Suppressor macrophage (primary cell): ENCODE data around the gene TMEM82.

Experiments
- DNase-seq, 4 experiments: peaks; one replicate each; pipeline ENCODE4 v3.0.0-alpha.2; 2020 to 2022

TMEM82 gene

DNA sequence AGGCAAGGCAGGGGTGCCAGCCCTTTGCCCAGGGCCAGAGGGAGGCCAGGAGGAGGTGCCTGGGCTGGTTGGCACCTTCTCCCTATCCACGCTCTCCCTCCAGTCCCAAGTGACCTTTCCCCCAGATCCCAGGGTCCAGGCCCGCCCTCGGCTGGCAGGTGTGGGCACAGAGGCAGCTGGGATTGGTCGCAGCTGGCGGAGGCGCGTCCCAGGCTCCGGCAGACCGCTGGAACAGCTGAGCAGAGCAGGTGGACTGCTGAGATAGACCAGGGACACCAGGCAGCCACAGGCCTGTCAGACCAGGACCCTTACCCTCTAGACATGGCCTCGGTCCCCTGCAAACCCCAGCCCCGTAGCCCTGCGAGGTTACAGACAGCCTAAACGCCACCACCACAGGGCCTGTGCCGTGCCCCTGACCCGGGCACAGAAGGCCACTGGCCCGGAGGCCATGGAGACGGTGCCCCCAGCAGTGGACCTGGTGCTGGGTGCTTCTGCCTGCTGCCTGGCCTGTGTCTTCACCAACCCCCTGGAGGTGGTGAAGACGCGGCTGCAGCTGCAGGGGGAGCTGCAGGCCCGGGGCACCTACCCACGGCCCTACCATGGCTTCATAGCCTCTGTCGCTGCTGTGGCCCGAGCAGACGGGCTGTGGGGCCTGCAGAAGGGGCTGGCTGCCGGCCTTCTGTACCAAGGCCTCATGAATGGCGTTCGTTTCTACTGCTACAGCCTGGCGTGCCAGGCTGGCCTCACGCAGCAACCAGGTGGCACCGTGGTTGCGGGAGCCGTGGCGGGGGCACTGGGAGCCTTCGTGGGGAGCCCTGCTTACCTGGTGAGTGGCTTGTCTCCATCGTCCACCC is 6.0 kb upstream of the TMEM82 start, which contains the start of gene SLC25A34:
TSS of gene SLC25A34 (plus strand) at position 221 of the 854 bp plus-strand sequence. CDS start at position 449, 228 bp downstream.
- DNase-seq, result no peak

DNA sequence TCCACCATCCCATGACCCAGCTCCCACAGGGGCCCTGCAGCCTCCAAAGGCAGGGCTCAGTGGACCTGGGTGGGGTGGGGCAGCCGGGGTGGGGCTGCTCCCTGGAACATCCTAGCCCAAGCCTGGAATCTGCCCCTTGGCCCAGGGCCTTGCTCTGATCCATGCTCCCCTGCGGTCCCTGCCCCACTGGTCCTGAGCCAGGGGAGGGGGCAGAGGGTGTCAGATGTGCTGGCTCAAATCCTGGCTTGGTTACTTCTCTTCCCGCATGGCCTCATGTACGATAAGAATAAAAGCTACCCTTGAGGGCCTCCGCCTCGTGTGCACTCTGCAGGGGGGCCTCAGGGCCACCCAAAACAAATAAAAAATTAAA is 5.4 kb upstream of the TMEM82 start:
- DNase-seq, result no peak

- no peak for DNase-seq
Measured at GRCh38 chr1:15737324-15738319, 4.7 kb upstream of the TMEM82 start.

DNA sequence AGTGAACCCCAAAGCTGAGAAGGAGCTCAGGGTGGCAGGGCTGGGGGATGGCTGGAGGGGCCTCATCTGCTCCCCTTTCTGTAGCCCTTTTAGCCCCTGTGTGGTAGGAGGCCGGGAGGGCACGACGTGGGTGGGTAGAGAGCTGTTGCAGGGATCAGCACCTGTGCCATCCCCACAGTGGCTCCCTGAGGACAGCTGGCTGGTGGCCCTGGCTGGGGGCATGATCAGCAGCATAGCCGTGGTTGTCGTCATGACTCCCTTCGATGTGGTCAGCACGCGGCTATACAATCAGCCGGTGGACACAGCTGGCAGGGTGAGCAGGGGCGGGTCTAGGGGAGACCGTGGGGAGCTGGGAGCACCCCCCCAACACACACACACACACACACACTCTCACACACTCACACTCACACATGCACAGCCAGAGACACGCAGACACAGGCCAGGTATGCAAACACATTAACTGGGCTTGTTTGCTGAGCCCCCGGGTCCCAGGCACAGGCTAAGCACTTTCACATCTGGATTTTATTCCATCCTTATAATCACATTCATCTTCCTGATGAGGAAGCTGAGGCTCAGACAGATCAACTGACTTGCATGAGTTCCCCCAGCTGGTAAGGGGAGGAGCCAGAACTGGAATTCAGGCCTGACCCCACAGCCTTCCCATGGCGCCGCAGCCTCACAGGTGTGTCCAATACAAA is 3.7 kb upstream of the TMEM82 start:
- DNase-seq, result no peak

GRCh38 chr1:15739259-15739658 is 3.0 kb upstream of the TMEM82 start:
- DNase-seq, result no peak

DNA sequence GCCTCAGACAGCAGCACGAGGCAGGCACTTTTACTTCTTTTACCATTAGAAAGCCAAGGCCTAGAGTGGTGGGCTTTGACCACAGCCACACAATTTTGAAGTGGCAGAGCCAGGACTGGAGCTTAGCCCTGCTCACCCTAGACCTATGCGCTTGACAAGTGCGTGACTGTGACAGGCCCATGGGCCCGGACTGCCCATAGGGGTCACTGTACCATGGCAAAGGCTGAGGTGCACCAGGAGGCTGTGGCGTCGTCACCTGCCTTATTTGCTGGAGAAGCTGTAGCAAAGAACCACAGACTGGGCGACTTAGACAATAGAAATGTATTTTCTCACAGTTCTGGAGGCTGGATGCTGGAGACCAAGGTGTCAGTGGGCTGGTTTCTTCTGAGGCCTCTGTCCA is 2.6 kb upstream of the TMEM82 start:
- no peak for DNase-seq

GRCh38 chr1:15740924-15741850 is 1.1 kb upstream of the TMEM82 start:
- DNase-seq, result peak; percentile 57 to 82 (median 64)

- no peak for DNase-seq
Measured at GRCh38 chr1:15744122-15744679, 1.9 kb downstream of the TMEM82 start.

- no peak for DNase-seq
Measured at GRCh38 chr1:15747378-15747777, 5.1 kb downstream of the TMEM82 start.

DNA sequence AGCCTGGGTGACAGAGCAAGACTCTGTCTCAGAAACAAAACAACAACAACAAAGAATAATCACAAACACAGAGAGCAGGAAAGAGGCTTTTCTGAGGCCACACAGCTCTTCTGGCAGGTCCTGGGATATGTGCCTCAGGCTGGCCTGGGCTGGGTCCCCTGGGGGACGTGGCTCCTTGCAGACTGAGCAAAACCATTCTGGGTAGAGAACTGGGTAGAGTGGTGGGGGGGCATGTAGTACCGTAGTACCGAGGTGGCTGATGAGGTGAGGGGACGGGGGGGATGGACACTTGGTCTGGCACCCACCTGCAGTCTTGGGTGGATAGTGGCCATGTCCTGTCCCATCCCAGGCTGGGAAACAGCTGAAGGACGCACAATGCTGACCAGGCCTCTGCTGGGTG is 6.0 kb downstream of the TMEM82 start:
- DNase-seq, result no peak

DNA sequence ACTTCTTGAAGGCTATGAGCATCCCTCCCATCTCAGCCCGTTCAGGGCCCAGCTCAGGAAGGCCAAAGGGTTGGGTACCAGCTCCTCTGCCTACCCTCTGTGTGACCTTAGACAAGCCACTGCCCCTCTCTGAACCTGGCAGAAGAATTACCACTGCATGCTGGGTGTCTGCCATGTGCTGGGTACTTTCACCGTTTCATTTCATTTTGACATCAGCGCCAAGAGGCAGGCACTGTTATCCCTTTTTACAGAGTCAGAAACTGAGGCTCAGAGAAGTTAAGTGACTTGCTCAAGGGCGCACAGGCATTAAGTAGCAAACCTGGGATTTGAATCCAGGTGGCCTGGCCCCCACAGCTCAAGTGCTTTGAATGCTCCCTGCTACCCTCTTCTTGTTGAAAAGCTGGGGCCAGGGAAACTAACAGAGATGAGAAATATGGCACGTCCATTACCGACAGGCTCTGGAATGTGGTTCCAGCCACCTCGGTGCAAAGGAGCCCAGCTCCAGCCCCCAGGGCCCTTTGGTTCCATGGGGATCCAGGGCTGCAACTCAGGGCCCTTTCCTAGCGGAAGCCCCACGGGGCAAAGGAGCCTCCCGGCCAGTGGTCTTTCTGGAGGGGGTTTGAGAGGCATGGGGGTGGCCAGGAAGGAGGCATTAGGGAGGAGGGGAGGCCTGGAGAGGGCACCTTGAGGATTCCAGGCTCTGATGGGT is 6.5 kb downstream of the TMEM82 start:
- no peak for DNase-seq

GRCh38 chr1:15749399-15750291 is 7.3 kb downstream of the TMEM82 start:
- DNase-seq, result no peak

GRCh38 chr1:15750924-15751323 is 8.6 kb downstream of the TMEM82 start:
- DNase-seq, result no peak

DNA sequence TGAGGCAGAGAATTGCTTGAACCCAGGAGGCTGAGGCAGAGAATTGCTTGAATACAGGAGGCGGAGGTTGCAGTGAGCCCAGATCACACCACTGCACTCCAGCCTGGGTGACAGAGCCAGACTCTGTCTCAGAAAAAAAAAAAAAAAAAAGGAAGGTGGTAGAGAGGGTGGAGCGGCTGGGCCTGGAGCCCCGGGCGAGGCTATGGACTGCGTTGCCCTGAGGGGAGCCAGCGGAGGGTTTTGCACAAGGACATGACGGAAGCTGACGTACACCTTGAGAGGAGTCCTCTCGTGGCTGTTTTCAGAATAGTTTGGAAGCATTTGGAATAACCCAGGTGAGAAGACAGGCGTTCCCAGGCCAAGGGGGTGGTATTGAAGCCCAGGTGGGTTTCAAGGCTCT is 9.4 kb downstream of the TMEM82 start:
- DNase-seq, result no peak

DNA sequence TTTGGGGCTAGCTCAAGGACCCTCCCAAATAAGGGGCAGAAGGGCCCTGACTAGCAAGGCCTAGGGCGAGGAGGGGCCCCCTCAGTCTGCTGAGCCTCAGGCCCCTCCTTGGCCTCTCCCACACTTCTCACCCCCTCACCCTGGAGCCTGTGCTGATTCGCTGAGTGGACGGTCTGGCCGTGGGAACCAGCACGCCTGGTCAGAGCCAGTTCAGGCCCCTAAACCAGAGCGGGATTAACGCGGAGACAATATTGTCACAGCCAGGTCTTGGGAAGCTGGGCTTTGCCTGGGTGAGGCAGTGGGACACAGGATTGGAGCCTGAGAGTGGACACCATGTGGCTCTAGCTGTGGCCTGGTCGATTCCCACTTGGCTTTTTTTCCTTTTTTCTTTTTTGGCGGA is 11.5 kb downstream of the TMEM82 start:
- no peak for DNase-seq

GRCh38 chr1:15755021-15755645 is 12.8 kb downstream of the TMEM82 start:
- DNase-seq, result no peak

GRCh38 chr1:15755646-15756040 is 13.3 kb downstream of the TMEM82 start:
- no peak for DNase-seq

- no peak for DNase-seq
Measured at GRCh38 chr1:15756143-15757015, 14.1 kb downstream of the TMEM82 start.
